HepG2 (cell line): ENCODE data around the gene PHACTR1. TPM values are rescaled to one million over a fixed set of nuclear protein-coding genes. Genes with fewer than 3 reads are reported as not detected.

Experiments
- CC2D1A ChIP-seq: sonication (generic); formaldehyde crosslinking; IDR thresholded peaks from 2 replicates; pipeline ENCODE4 v1.8.1; 2023; ENCODE audit warnings: mild to moderate bottlenecking, missing genetic modification reagents
- EP300 ChIP-seq, 3 experiments: sonication (generic) in 1 of 3; formaldehyde crosslinking in 1 of 3; IDR thresholded peaks; 2 replicates each; pipeline versions ENCODE4 v1.5.1 to v1.6.1; 2011 to 2020; ENCODE audit warnings: low read depth in 2 of 3, low read length in 2 of 3, borderline replicate concordance in 1 of 3, improper control_type of control experiment in 1 of 3, mild to moderate bottlenecking in 1 of 3, missing genetic modification reagents in 1 of 3, moderate library complexity in 1 of 3
- GMEB1 ChIP-seq: sonication (generic); formaldehyde crosslinking; IDR thresholded peaks from 2 replicates; pipeline ENCODE4 v1.5.1; 2020; ENCODE audit warnings: missing genetic modification reagents, mild to moderate bottlenecking, borderline replicate concordance
- HDAC1 ChIP-seq: sonication (generic); formaldehyde crosslinking; IDR thresholded peaks from 2 replicates; pipeline ENCODE4 v1.5.1; 2020; ENCODE audit warnings: mild to moderate bottlenecking, missing genetic modification reagents
- KAT2B ChIP-seq: fragments of 150-350 bp; IDR thresholded peaks from 2 replicates; pipeline ENCODE4 v1.6.1; 2014; ENCODE audit warnings: low read depth, low read length, borderline replicate concordance
- KDM3A ChIP-seq: IDR thresholded peaks from 2 replicates; pipeline ENCODE4 v1.6.1; 2018; ENCODE audit warnings: low read depth, missing compliant biosample characterization
- NFYC ChIP-seq: IDR thresholded peaks from 2 replicates; pipeline ENCODE4 v1.6.1; 2016; ENCODE audit warnings: missing genetic modification reagents, missing compliant biosample characterization
- RCOR2 ChIP-seq: IDR thresholded peaks from 2 replicates; pipeline ENCODE4 v1.6.1; 2016; ENCODE audit warnings: missing biosample characterization, missing genetic modification reagents
- REXO4 ChIP-seq: sonication (generic); formaldehyde crosslinking; IDR thresholded peaks from 2 replicates; pipeline ENCODE4 v1.8.0; 2022; ENCODE audit warnings: missing genetic modification reagents, mild to moderate bottlenecking, borderline replicate concordance
- SP2 ChIP-seq: sonication (generic); formaldehyde crosslinking; IDR thresholded peaks from 2 replicates; pipeline ENCODE4 v1.5.1; 2020; ENCODE audit warnings: mild to moderate bottlenecking, missing genetic modification reagents
- THAP11 ChIP-seq: IDR thresholded peaks from 2 replicates; pipeline ENCODE4 v1.6.1; 2016; ENCODE audit warnings: missing biosample characterization, missing genetic modification reagents
- ZFP82 ChIP-seq: sonication (generic); formaldehyde crosslinking; IDR thresholded peaks from 2 replicates; pipeline ENCODE4 v1.5.1; 2020; ENCODE audit warnings: mild to moderate bottlenecking, missing genetic modification reagents, borderline replicate concordance
- ZFYVE20 ChIP-seq: sonication (generic); formaldehyde crosslinking; IDR thresholded peaks from 2 replicates; pipeline ENCODE4 v1.8.0; 2023; ENCODE audit warnings: low read depth, mild to moderate bottlenecking, moderate library complexity, missing genetic modification reagents, borderline replicate concordance
- ZGPAT ChIP-seq: IDR thresholded peaks from 2 replicates; pipeline ENCODE4 v1.6.1; 2016; ENCODE audit warnings: mild to moderate bottlenecking
- ZNF235 ChIP-seq: sonication (generic); formaldehyde crosslinking; IDR thresholded peaks from 2 replicates; pipeline ENCODE4 v1.8.1; 2023; ENCODE audit warnings: mild to moderate bottlenecking, missing genetic modification reagents, borderline replicate concordance
- ZNF251 ChIP-seq: sonication (generic); formaldehyde crosslinking; IDR thresholded peaks from 2 replicates; pipeline ENCODE4 v1.9.0; 2021; ENCODE audit warnings: mild to moderate bottlenecking, missing genetic modification reagents
- ZNF333 ChIP-seq: sonication (generic); formaldehyde crosslinking; IDR thresholded peaks from 2 replicates; pipeline ENCODE4 v1.4.0; 2020; ENCODE audit warnings: mild to moderate bottlenecking, missing genetic modification reagents, borderline replicate concordance
- ZNF382 ChIP-seq: sonication (generic); formaldehyde crosslinking; IDR thresholded peaks from 2 replicates; pipeline ENCODE4 v1.5.0; 2020; ENCODE audit warnings: missing genetic modification reagents, mild to moderate bottlenecking, borderline replicate concordance
- ZNF7 ChIP-seq: IDR thresholded peaks from 2 replicates; pipeline ENCODE4 v1.6.1; 2016; ENCODE audit warnings: missing biosample characterization, missing genetic modification reagents
- ZNF749 ChIP-seq: sonication (generic); formaldehyde crosslinking; IDR thresholded peaks from 2 replicates; pipeline ENCODE4 v1.8.0; 2022; ENCODE audit warnings: mild to moderate bottlenecking, missing genetic modification reagents, moderate library complexity, borderline replicate concordance
- ZSCAN12 ChIP-seq: sonication (generic); formaldehyde crosslinking; IDR thresholded peaks from 2 replicates; pipeline ENCODE4 v1.9.0; 2021; ENCODE audit warnings: mild to moderate bottlenecking, missing genetic modification reagents
- ZSCAN21 ChIP-seq: sonication (generic); formaldehyde crosslinking; IDR thresholded peaks from 2 replicates; pipeline ENCODE4 v1.8.0; 2022; ENCODE audit warnings: mild to moderate bottlenecking, missing genetic modification reagents, moderate library complexity, borderline replicate concordance
- polyA plus RNA-seq, 8 experiments: library from polyadenylated mRNA; depleted of rRNA in 3 of 8; stranded (reverse) in 7 of 8; unstranded in 1 of 8; fragments of >200 nt; fragmentation: Illumina TruSeq in 4 of 8; extraction: Trizol in 4 of 8; gene quantifications; 2 replicates each; pipeline versions ENCODE4 v1.2.1 to v1.2.3, GENCODE V29; 2011 to 2016; ENCODE audit warnings: low read depth in 4 of 8, missing spikeins in 1 of 8, mixed read lengths in 1 of 8; ENCODE audit not compliant: insufficient read depth in 1 of 8
- total RNA-seq, 5 experiments: library from RNA; depleted of rRNA; stranded (reverse); fragments of >200 nt; fragmentation: Illumina TruSeq; extraction: Trizol; gene quantifications; 2 replicates each; pipeline ENCODE4 v1.2.3, GENCODE V29; 2016; ENCODE audit warnings: low read depth in 1 of 5
- TF ChIP-seq, protein P1 (sequence below): IDR thresholded peaks from 2 replicates; pipeline ENCODE4 v1.6.1; 2016; ENCODE audit warnings: control low read depth

The PHACTR1 gene
- total and polyA plus RNA-seq, 2 of the 13 experiments (the other 11 are each of a cell fraction or from before 2014, with no cell fraction given) = 0.09 TPM; not detected in 1

DNA sequence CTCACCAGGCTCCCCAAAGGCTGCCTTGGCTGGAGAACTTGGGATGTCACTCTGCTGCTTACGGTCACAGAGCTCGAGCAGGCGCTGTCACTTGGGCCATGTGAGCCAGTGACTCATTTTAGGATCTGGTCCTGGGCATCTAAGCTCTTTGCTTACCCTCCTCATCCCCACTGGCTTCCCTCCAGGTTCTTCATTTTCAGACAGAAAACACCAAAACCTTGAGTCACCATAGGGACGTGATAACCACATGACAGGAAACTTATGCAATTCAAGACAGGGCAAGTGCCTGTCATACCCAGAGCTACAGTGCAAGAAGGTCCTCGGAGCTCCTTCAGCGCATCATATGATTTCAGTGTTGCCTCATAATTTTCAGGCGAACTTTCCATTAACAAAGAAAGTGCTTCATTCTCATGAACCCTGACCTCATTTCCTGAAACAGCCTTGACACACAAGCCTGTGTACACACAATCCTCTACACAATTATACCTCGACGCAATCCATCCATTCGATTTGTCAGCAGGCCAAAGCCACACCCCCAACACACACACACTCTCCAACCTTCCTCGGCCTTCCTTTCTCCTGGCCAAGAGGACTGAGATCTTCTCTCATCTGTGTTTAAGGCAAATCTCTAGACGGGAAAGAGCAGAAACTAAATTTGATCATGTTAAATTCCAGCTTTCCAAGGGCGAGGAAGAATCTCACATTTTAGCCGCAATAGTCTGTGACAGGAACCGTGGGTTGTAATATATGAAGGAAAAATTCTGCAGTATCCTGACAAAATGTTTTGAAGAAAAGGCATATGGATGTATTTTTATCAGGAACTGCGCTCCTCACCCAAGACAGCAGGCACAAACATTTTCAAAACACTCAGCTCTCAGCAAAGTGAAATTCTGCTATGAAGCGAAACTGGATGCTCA lies 586.4 kb downstream of the PHACTR1 start (continued):
- TF ChIP-seq ZGPAT (no peak; the same call in 1 of the 2 replicates), HDAC1 (CRISPR knock-in tag) (no peak), ZNF382 (no peak), THAP11 (CRISPR knock-in tag) (no peak), ZSCAN21 (CRISPR knock-in tag) (no peak), REXO4 (CRISPR knock-in tag) (no peak), ZNF7 (CRISPR knock-in tag) (no peak), ZSCAN12 (CRISPR knock-in tag) (no peak), RCOR2 (CRISPR knock-in tag) (0 out of 2 replicates have a peak, but pooled peaks have one; percentile 16), CC2D1A (CRISPR knock-in tag) (no peak), EP300 (IDR thresholded peaks at IDR 0.05; ENCODE audit: low read depth in 2 of 2, low read length in 2 of 2) (peak in 1 of 2 experiments; percentile 50; a peak in 1 of 4 replicates), EP300 (CRISPR knock-in tag; IDR thresholded peaks at IDR 0.05; ENCODE audit: borderline replicate concordance) (peak; percentile 73; the same call in 1 of the 2 replicates), ZNF749 (CRISPR knock-in tag) (no peak), KAT2B (no peak), NFYC (no peak), ZFYVE20 (CRISPR knock-in tag) (no peak), ZNF333 (CRISPR knock-in tag) (no peak), ZNF251 (CRISPR knock-in tag) (no peak), KDM3A (CRISPR knock-in tag) (no peak), ZNF235 (no peak), SP2 (CRISPR knock-in tag) (no peak), ZFP82 (no peak), GMEB1 (CRISPR knock-in tag) (no peak)
- TF ChIP-seq, protein P1, sequence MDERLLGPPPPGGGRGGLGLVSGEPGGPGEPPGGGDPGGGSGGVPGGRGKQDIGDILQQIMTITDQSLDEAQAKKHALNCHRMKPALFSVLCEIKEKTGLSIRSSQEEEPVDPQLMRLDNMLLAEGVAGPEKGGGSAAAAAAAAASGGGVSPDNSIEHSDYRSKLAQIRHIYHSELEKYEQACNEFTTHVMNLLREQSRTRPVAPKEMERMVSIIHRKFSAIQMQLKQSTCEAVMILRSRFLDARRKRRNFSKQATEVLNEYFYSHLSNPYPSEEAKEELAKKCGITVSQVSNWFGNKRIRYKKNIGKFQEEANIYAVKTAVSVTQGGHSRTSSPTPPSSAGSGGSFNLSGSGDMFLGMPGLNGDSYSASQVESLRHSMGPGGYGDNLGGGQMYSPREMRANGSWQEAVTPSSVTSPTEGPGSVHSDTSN (CRISPR knock-in tag) = no peak
